Right hindlimb (tissue), 1 donor: Measurements from ENCODE around the gene TMEM232.
A peak's percentile ranks its signal among the peaks of the same experiment; 100 is the strongest.
"Not testable (repeated sequence)": the region's sequence is repeated elsewhere in the genome, so short reads cannot be mapped to it uniquely, and the experiment has no call there.

Experiments
- DNase-seq: peaks from one replicate; pipeline ENCODE4 v3.0.0-alpha.2; 2018

Gene TMEM232

DNA sequence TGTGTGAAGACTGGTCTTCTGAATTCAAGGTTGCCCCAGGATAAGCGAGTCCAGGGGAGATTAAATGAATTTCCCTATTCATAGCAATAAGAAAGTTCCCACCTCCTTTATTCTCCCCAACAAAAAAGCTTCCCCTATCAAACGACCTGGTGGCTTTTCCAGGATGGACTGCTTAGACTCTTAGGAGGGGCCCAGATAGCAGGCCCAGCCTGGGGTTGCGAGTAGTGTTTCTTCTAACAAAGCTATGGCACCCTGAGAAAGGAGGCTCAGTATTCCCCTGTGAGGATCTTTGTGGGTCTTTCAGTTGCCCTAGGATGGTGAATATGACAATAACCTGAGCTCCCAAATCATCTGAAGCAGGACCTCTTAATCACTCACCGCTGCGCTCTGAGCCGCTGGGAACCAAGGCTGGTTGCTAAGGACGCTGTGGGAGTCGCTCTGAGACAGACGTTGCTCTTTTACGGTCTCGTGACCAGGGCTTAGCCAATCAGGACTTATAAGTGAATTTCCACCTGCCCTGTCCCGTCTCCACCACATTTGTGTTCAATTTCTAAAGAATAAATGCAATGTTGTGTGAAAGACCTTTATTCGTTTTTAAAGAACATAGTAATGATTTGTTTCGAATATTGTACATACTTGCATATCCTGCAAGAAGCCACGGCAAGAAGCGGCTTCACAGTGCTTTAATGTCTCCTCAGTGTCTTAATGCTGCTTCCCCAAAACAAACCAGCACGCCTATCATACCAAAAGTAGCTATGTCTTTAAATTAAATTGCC lies at the start of gene TMEM232:
TMEM232 (minus strand) TSS at position 423 of the 776 bp plus-strand sequence. CDS start 59,319 bp downstream, outside the sequence.
- peak; percentile 49 for DNase-seq

- DNase-seq: no peak
Observed at GRCh38 chr5:110770286-110770685, 43.8 kb upstream of the TMEM232 start.

- DNase-seq: no peak
Observed at GRCh38 chr5:110769000-110769681, 42.7 kb upstream of the TMEM232 start.

- DNase-seq: peak; percentile 9
Observed at GRCh38 chr5:110768138-110768860, 41.8 kb upstream of the TMEM232 start.

GRCh38 chr5:110760158-110760557 lies 33.7 kb upstream of the TMEM232 start:
- DNase-seq: no peak

- DNase-seq: no peak
Observed at GRCh38 chr5:110757118-110757729, 30.8 kb upstream of the TMEM232 start.

DNA sequence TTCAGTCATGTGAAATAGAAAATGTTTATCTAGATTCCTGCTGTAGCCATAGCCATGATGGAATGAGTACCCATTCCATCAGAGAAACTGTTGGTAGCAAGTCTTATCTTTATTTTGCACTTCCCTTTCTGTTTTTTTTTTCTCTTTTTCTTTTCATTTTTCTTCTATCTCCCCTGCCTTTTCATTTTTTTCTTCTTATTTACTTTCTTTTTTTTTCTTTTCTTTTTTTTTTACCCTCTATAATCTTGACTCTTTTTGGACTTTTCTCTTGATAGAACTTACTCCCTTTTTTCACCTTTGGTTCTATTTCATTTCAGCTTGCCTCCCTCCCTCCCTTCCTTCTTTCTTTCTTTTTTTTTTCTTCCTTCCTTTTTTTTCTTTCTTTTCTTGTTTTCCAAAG lies 27.7 kb upstream of the TMEM232 start:
- no peak for DNase-seq

DNA sequence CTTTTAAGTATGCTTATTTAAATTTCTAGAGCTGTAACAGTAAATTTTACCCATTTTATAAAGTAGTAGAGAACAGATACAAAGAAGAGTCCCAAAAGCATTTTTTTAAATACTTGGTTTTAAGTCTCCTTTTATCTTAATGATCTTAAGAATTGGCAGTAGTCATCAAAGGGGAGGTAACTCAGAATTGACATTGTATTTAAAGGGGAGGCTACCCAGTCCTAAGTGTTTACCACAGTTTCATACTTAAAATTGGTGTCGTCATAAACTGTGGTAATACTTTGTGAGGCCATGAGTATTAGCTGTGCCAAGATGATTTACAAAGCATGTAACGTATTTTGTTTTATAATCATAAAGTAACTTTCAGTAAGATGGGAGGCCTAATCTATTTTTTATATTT lies 27.1 kb upstream of the TMEM232 start:
- no peak for DNase-seq

DNA sequence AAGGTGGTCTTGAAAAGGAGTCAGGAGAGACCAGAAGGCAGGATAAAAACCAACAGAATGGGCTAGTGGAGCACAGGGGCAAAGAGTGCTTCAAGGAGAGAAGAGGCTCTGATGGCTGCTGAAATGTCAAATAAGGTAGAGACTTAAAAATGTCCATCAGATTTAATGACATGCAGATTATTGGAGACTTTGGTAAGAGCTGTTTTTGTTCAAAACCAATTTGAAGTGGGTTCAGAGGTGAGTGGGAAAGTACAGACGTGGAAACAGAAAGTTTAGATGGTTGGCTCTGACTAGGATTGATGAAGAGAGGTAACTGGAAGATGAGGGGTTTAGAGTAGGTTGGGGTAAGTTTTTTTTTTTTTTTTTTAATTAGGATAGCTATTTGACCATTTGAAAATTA lies 26.5 kb upstream of the TMEM232 start:
- DNase-seq: no peak

DNA sequence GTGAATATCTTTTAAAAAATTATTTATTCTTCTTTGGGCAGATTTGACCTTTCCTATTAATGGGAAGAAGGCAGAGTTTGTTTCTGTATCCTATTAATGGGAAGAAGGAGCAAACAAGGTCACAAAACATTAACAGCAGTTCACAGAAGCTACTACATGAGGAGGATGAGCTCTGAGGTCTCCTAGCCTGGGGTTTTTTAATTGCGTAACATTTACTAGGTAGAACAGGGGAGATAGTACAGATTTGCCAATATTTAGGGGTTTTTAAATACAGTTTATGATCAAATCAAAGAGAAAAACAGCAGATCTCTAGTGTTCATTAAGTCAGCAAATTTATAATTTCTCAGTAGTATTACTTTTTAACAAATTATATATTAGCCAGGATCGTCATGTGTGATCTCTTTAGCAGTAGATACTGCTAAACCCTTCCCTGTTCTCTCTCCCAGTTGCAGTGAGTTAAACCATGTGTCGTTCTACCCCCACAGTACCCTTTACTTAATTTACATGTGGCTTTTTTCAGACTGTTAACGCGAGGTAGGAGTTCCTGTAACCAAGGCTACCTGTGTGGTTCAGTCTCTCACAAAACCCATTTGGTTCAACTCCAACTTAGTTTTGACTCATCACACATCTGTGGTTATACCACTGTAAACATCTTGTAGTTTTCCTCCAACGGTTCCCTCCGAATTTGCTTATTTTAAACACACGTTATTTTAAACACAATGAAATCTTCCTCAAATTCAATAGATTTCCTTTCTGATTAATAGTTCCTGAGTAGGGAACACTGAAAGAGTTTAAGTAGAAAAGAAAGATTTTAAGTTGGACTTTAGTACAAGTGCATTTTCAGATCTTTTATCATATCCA lies 25.7 kb upstream of the TMEM232 start:
- DNase-seq: no peak

GRCh38 chr5:110738812-110739651 lies 12.6 kb upstream of the TMEM232 start, which contains the start of gene SLC25A46:
SLC25A46 (plus strand) TSS chr5:110739007; CDS start chr5:110739120, 113 bp downstream.
- DNase-seq: peak; percentile 93

GRCh38 chr5:110738503-110738811 lies 12.0 kb upstream of the TMEM232 start:
- no peak for DNase-seq

DNA sequence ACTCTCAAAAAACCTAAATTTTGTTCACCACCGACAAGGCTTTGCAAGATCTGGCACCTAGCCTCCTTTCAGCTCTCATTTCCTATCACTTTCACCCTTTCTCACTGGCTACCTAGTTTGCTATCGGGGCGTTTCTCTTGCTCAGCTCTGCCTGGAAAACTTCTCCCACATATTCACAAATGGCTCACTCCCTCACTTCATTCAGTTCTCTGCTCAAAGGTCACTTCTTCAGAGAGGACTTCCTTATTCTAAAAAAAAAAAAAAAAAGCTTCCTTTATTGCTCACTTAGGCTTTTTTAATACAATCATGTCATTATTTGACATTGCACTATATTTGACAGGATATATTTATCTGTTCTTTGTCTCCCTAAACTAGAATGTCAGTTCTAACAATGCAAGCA lies 10.3 kb upstream of the TMEM232 start:
- no peak for DNase-seq

GRCh38 chr5:110735556-110735955 lies 9.1 kb upstream of the TMEM232 start:
- DNase-seq: no peak

GRCh38 chr5:110734101-110734500 lies 7.6 kb upstream of the TMEM232 start:
- no peak for DNase-seq

- DNase-seq: not testable (repeated sequence)
Observed at GRCh38 chr5:110731499-110731898, 5.0 kb upstream of the TMEM232 start.

DNA sequence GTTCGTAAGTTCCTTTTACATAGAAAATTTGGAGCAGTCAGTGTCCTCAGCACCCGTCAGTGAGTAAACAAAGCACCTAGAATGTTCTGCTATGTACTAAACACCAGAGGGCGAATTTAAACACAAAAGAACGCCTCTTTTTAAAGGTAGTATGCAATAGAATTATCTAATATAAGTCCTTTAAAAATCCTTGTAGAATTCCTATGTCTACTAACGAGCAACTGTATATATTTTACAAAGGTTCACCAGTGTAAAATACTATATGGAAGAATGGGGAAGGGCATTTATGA lies 499 bp upstream of the TMEM232 start:
- DNase-seq: no peak

GRCh38 chr5:110718311-110718710 lies 8.2 kb downstream of the TMEM232 start:
- no peak for DNase-seq

DNA sequence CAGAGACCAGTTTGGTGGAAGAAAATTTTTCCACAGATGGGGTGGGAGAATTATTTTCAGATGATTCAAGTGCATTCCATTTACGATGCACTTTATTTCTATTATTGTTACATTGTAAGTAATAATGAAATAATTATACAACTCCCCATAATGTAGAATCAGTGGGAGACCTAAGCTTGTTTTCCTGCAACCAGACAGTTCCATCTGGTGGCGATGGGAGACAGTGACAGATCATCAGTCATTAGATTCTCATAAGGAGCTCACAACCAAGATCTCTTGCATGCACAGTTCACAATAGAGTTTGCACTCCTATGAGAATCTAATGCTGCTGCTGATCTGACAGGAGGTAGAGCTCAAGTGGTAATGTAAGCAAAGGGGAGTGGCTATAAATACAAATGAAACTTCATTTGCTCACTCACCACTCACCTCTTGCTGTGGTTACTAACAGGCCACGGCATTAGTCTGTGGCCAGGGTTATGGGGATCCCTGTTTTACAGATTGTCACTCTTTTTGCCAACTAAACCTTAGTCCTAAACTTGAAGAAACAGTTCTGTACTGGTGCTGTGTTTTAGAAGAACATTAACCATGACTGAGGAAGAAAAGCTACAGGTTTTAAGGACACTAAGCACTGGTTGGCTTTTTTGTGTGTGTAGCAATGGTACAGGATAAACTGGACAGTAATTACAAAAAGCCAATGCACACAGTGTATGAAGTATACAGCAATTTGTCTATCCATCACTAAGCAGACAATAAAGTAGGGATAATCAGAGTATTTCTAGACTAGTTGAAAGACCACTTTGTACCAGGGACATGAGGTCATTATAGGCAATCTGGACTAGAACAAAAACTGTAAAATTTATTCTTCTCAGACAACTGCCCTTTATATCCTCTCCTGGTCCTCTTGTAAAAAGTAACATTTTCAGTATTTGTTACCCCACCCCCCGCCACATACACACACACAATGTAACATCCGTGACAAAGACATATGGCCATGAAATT lies 9.9 kb downstream of the TMEM232 start:
- no peak for DNase-seq

- DNase-seq: no peak
Observed at GRCh38 chr5:110707260-110707844, 19.1 kb downstream of the TMEM232 start.
